HG02943 (cell line): ENCODE data around the gene SEBOX.

ENCODE experiments used
- ATAC-seq: cut with Tn5 transposase; IDR thresholded peaks from one replicate; pipeline ENCODE4 v1.9.1; 2021; ENCODE audit warnings: mild to moderate bottlenecking, low read depth, moderate library complexity; ENCODE audit not compliant: unreplicated experiment

The SEBOX gene

DNA sequence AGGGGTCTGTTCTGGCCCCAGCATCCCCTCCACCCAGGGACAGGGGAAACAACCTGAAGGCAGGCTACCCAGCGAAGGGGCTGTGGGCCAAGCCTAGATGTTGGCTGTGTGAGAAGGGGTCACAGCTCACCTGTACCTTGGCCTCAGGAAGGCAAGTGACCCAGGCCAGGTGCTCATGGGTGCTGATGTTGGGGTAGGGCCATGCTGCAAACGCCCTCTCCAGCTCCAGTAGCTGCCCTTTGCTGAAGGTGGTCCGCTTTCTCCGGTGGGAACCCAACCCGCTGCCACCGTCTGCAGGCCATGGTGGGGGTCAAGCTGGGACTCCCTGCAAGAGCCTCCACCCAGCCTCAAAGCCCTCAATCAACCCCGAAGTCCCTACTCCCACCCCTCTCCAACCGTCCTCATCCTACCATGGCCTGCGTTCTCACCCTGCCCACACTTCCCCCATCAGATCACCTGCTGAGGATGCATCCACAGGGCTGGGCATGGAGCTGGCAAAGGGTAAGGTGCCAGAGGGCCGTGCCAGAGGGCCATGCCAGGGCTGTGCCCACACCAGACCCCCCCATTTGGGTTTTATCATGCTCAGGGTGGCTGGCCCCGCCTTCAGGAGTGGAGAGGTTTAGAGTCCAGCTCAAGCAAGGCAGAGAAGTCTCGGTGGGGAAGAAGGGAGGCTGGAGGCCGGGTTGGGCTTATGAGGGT is at the start of gene SEBOX:
Gene SEBOX, minus strand, starts transcription at position 535 of the 699 bp plus-strand sequence. Its CDS starts 48 bp downstream, at position 487.
- no peak for ATAC-seq

DNA sequence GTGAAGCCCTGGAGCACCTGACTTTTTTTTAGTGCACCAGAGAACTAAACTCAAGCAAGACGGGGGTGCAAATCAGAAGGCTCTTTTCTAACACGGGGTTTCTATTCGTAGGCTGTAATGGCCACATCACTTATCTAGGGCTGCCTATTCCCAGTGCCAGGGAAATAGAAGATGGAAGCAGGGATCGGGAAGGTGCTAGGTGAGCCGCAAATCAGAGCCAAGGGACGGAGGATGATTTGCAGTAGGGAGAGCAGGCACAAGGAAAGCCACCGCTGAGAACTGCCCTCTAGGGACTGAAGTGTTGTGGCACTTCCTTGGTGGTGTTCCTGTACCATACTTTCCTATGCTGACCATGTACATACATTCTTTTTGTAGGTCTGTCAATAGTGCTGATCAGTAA is 48.8 kb upstream of the SEBOX start:
- ATAC-seq: no peak

GRCh38 chr17:28412099-28412498 is 47.1 kb upstream of the SEBOX start:
- ATAC-seq: no peak

DNA sequence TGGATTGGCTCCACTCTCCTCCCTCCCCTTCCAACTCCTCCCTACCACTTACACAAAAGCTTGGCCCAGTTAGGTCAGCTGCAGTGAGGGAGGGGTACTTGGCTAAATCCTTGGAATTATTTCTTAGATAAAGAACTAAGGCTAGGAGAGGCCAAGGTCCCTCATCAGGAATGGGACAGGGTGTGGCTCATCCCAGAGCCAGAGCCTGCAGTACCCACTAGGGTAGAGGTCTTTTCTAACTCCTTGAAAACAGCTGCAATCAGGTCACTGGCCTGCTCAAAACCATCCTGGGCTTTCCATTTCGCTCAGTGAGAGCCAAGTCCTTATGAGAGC is 42.9 kb upstream of the SEBOX start:
- no peak for ATAC-seq

DNA sequence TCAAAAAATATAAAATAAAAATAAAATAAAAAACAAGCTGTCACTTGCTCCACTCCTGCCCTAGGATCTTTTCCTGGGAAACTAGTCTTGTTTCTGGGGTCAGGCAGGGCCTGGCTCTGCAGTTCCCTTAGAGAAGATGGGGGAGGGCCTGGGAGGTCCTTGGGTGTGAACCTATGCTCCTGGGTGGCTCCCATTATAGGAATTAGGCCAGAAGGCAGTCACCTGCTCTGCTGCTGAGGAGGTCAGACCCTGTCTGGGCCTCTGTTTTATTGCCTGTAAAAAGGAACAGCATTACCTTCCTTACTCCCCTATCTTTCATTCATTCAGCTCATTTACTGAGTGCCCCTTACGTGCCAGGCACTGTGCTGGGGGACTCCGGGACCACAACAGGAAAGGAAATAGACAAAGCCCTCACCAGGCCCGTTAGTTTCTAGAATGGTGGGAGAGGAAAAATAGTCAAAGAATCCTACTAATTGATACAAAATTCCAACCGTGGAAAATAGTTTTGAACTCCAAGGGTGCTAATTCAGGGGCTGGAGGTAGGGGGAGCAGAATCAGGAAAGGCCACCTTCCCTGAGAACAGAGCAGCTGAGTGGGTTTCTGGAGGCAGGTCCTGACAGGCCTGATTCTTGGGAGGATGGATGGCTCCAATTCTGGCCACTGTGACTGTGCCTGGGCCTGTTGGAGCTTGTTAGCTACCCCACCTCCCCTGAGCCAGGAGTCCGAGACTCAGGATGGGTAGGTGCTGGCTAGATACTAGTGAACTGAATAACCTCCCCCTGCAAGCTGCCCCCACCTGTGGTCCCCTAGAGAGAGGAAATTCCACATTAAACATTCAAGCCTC is 42.4 kb upstream of the SEBOX start:
- no peak for ATAC-seq

DNA sequence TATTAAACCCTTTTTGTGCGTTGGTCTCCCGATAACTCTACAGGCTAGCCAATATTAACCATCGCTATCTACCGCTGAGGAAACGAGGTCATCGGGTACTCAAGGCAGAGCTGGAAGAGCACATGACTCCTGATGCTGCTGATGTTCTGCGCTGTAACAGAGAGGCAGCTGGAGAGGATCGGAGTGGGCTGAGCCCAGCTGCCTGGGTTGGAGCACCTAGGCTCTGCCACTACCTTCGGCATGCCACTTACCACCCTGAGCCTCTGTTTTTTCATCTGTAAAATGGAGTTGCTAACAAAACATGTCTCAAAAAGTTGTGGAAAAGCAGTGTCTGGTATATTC is 41.4 kb upstream of the SEBOX start:
- ATAC-seq: no peak

DNA sequence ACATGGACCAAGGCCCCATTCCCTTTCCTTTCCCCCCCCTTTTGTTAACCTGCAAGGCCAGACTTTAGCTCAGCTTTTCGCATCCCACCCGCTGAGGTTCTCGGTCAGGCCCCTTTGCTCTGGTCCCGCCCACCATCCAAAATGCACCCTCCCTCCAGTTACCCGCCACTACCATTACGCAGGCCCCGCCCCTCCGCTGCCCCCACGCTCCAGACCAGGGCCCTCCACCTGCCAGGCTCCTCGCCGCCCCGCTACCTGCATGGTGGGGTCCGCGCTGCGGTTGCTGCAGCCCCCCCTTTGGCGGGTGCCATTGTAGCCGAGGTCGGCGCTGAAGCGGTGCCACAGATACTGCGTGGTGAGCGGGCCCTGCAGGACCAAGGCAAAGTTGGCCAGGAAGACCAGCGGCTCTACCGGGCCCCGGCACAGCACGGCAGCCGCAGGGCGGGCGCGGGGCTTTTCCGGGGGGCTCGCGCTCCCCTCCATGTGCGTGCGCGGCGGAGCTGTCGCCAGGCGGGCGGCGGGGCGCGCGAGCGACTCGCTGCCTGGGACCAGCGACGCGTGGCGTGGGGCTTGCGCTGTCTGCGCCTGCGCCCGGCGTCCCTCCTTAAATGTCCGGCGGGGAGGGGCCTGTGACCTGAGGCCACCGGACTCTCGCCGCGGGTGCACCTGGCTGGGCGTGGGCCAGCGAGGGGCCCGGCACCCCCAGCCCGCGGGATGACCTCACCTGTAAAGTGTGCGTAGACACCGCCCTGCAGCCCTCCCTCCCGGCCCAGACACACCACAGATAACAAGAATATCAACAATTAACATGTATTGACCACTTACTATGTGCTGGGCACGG is 40.9 kb upstream of the SEBOX start, which contains the start of gene SLC46A1:
Gene SLC46A1, minus strand, starts transcription at position 581 of the 841 bp plus-strand sequence. Its CDS starts 98 bp downstream, at position 483.
- ATAC-seq: no peak

DNA sequence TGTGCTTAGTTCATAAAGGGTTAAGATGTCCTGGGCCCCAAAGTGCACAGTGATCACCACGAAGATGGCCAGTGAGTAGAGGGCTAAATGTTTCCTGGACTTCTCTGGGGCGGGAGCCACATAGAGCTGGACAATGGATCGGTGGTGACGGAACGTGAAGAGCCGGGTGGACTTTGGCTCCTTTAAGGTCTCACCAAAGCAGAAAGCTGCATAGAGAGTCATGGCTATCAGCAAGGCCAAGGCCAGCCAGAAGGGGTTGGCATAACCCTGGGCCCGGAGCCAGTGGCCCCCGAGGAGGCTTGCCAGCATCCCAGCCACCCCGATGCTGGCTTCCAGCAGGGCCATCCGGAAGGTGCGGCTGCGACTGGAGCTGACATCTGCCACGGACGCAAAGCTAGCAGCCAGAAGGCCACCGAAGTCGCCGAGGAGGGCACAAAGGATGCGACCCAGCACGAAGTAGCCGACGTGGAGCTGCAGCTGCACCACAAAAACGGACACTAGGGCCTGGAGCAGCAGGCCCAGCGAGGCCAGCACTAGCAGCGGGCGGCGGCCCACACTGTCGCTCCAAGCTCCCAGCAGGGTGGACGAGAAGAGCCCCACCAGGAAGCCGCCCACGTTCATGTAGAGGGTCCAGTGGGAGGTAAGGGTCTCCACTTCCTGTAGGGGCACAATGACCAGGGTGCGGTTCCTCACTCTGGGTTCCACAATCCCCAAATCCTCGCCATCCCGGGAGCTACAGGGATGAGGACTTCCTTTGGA is 40.0 kb upstream of the SEBOX start:
- no peak for ATAC-seq

DNA sequence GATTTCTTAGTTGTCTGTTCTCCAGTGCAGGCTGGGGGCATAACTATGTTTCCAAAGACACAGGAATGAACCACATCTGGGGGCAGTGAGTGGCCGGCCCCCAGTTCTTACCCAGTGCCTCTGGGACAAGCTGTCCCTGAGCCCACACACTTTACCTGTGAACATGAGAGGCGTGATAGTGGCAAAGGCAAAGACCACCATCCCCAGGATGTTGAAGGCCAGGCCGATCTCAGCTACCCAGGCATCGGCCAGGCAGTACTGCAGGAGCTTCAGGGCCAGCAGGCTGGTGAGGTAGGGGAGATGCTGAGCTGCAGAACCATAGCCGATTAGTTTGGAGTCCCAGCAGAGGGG is 39.4 kb upstream of the SEBOX start:
- no peak for ATAC-seq

DNA sequence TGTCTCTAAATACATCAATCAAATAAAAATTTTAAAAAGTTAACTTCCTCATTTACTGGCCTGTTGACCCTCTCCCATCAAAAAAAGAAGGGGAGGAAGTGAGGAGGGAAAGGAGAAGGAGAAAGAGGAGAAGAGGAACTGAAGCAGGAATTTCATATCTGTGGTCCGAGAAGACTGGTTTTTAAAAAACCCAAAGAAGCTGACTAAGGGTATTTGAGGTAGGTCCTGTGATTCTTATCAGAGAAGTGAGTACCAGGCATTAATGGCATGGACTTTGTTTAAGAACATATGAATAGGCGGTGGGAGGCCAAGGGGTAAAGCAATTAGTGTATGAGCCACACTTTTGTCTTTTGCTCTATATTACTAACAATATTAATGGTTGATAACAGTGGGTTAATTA is 39.0 kb upstream of the SEBOX start:
- no peak for ATAC-seq

GRCh38 chr17:28402844-28403243 is 37.8 kb upstream of the SEBOX start:
- no peak for ATAC-seq

DNA sequence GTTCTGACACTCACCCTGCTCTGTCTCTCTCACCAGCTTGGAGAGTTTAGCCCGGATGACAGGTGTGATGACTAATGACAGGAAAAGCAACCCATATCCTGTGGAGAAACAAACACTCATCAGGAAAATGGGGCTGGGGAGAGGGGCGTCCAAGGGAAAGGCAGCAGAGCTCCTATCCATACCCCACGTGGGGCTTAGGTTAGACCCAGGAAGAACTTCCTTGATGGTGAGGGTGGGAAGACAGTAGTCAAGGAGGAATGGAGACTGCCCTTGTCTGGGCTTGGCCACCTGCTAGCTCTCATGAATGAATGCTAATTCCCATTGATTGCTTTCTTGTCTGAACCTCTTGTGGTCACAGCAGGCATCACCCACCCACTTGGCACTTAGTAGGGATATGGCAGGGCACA is 37.2 kb upstream of the SEBOX start:
- no peak for ATAC-seq

GRCh38 chr17:28399808-28400207 is 34.8 kb upstream of the SEBOX start:
- ATAC-seq: no peak

- ATAC-seq: no peak
These were observed 33.4 kb upstream of the SEBOX start for GRCh38 chr17:28398280-28398981.

GRCh38 chr17:28397687-28398279 is 32.8 kb upstream of the SEBOX start:
- ATAC-seq: no peak

GRCh38 chr17:28397275-28397674 is 32.3 kb upstream of the SEBOX start:
- no peak for ATAC-seq

DNA sequence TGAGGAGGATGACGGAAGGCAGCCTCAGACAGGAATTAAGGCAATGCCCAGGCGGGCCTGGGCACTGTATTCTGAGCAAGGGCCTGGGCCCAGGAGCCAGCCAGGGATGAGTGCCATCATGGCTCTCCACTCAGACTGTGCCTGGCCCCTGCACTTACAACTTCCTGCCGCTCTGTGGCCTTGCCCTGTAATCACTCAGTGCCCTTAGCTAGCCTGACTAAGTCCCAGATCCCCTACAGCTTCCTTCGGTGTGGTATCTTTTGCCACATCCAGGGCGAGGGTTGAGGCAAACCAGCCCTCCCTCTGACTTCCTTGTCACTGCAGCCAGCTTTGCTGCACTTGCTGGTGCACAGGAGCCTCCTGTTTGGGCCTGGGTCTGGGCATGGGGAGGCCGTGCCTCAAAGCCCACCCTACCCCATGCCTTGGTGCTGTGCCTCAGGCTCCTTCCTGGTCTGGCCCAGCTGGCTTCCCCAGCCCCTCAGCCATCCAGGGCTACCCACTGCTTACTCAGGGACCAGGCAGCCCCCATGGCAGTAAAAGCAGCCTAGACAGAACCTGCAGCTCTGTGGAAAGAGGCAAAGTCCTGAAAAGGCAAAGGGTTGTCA is 31.7 kb upstream of the SEBOX start:
- ATAC-seq: no peak

GRCh38 chr17:28395968-28396367 is 31.0 kb upstream of the SEBOX start:
- ATAC-seq: no peak

GRCh38 chr17:28395426-28395825 is 30.4 kb upstream of the SEBOX start:
- ATAC-seq: no peak
